Esophagus squamous epithelium (tissue), 5 donors: ENCODE results near the gene LRRC51. TPM values are rescaled to one million over a fixed set of nuclear protein-coding genes. Genes with fewer than 3 reads are reported as not detected.

ENCODE experiments used
- DNase-seq: peaks from one replicate; lab custom pipeline; 2025; lab: John Stamatoyannopoulos, UW
- H3K27ac ChIP-seq, 4 donors: fragments of 200-600 bp; sonication (generic); one replicate each; pipeline ENCODE4 v1.5.1; 2016 to 2019; ENCODE audit warnings: mild to moderate bottlenecking in 1 of 4
- H3K27me3 ChIP-seq, 4 donors: fragments of 200-600 bp; sonication (generic); 1 replicate in 3 of 4; 2 replicates in 1 of 4; pipeline versions ENCODE4 v1.5.1 to v1.6.0; 2017 to 2021; ENCODE audit warnings: antibody characterized with exemption in 1 of 4
- H3K36me3 ChIP-seq, 3 donors: fragments of 200-600 bp; sonication (generic); one replicate each; pipeline ENCODE4 v1.5.1; 2016 to 2019
- H3K4me1 ChIP-seq, 3 donors: fragments of 200-600 bp; sonication (generic); one replicate each; pipeline ENCODE4 v1.5.1; 2017 to 2019
- H3K4me3 ChIP-seq, 4 donors: fragments of 200-600 bp; sonication (generic); 1 replicate in 3 of 4; 2 replicates in 1 of 4; pipeline ENCODE4 v1.5.1; 2016 to 2019; ENCODE audit warnings: mild to moderate bottlenecking in 2 of 4, moderate library complexity in 1 of 4
- H3K9me3 ChIP-seq, 3 donors: fragments of 200-600 bp; sonication (generic); one replicate each; pipeline ENCODE4 v1.5.1; 2016 to 2019
- CTCF ChIP-seq, 6 experiments: fragments of 450-650 bp in 4 of 6; fragments of 200-600 bp in 2 of 6; sonication (generic) in 2 of 6; IDR thresholded peaks; one replicate each; pipeline ENCODE4 v1.5.1; 2016 to 2019; ENCODE audit warnings: antibody characterized with exemption in 6 of 6, mild to moderate bottlenecking in 4 of 6, moderate library complexity in 4 of 6
- POLR2A ChIP-seq, 4 donors: fragments of 450-650 bp; IDR thresholded peaks; one replicate each; pipeline ENCODE4 v1.6.1; 2017; ENCODE audit warnings: antibody characterized with exemption in 4 of 4, mild to moderate bottlenecking in 4 of 4, moderate library complexity in 3 of 4
- WGBS, 2 donors: methylation state at CpG; one replicate each; pipeline ENCODE4 v1.1.5; 2018; 5-methylcytosine and 5-hydroxymethylcytosine counted together
- intact Hi-C: fragments of 100-400 bp; cut with DNase I; formaldehyde crosslinking; loops from one replicate; pipeline ENCODE4 v1.15.0; 2022
- total RNA-seq, 4 donors: library from RNA; depleted of rRNA; stranded (reverse); fragments of >200 nt; gene quantifications; one replicate each; pipeline ENCODE4 v1.1.0, GENCODE V29; 2016
- donor health status: DM: yes; HTN: yes; CAD: no.

LRRC51 gene
- total RNA-seq, 4 donors from 2014 or later: 2.1 to 4.2 (median 3.2) TPM

GRCh38 chr11:72084076-72084475 lies 3.4 kb downstream of the LRRC51 start:
- Histone ChIP-seq H3K27ac (peak overlapping the region in 2 of 4 donors; percentile 94 to 96), H3K4me3 (no peak overlapping the region), H3K9me3 (no peaks in the 10 kb centered on the region), H3K36me3 (peaks cover 0 to 24% (median 0%) of the 10 kb centered on the region in 3 donors), H3K27me3 (no peaks in the 10 kb centered on the region), H3K4me1 (peaks cover 12 to 53% (median 22%) of the 10 kb centered on the region in 3 donors)
- intact Hi-C loops: loop anchor here (5.0 kb wide), 1 partner anchor 47 kb away; no protein-coding TSS in a partner anchor
- TF ChIP-seq CTCF (IDR thresholded peaks at IDR 0.05) (no peak), POLR2A (IDR thresholded peaks at IDR 0.05) (no peak)
- 49 to 53% methylated on average over 4 of the region's 4 CpGs for WGBS, 2 donors
- no peak for DNase-seq

GRCh38 chr11:72084965-72085364 lies 4.3 kb downstream of the LRRC51 start:
- Histone ChIP-seq H3K4me1 (peaks cover 12 to 47% (median 15%) of the 10 kb centered on the region in 3 donors), H3K4me3 (no peak overlapping the region), H3K9me3 (no peaks in the 10 kb centered on the region), H3K36me3 (peaks cover 0 to 33% (median 0%) of the 10 kb centered on the region in 3 donors), H3K27ac (no peak overlapping the region), H3K27me3 (no peaks in the 10 kb centered on the region)
- intact Hi-C loops: loop anchor here (5.0 kb wide), 1 partner anchor 48 kb away; no protein-coding TSS in a partner anchor
- no peak for DNase-seq
- WGBS, 2 donors: 75 to 88% methylated on average over 1 of the region's 1 CpG
- no peak for TF ChIP-seq CTCF (IDR thresholded peaks at IDR 0.05)
- TF ChIP-seq POLR2A (IDR thresholded peaks at IDR 0.05): no peak

GRCh38 chr11:72085621-72086351 lies 5.1 kb downstream of the LRRC51 start:
- DNase-seq: no peak
- H3K36me3 ChIP-seq: peaks cover 0 to 34% (median 0%) of the 10 kb centered on the region in 3 donors
- intact Hi-C loops: no loop called here
- no peak overlapping the region for H3K4me3 ChIP-seq
- no peaks in the 10 kb centered on the region for H3K9me3 ChIP-seq
- no peak for TF ChIP-seq CTCF (IDR thresholded peaks at IDR 0.05)
- TF ChIP-seq POLR2A (IDR thresholded peaks at IDR 0.05): no peak
- H3K4me1 ChIP-seq: peaks cover 12 to 49% (median 15%) of the 10 kb centered on the region in 3 donors
- 84 to 85% methylated on average over 3 of the region's 3 CpGs for WGBS, 2 donors
- H3K27ac ChIP-seq: no peak overlapping the region
- no peaks in the 10 kb centered on the region for H3K27me3 ChIP-seq

GRCh38 chr11:72088076-72088808 lies 7.6 kb downstream of the LRRC51 start:
- no peak overlapping the region for H3K4me3 ChIP-seq
- peaks cover 0 to 41% (median 0%) of the 10 kb centered on the region in 3 donors for H3K36me3 ChIP-seq
- H3K27ac ChIP-seq: peak overlapping the region in 2 of 4 donors; percentile 55
- TF ChIP-seq CTCF (IDR thresholded peaks at IDR 0.05) (no peak), POLR2A (IDR thresholded peaks at IDR 0.05) (no peak)
- peaks cover 0 to 38% (median 12%) of the 10 kb centered on the region in 3 donors for H3K4me1 ChIP-seq
- H3K9me3 ChIP-seq: no peaks in the 10 kb centered on the region
- no peaks in the 10 kb centered on the region for H3K27me3 ChIP-seq
- WGBS, 2 donors: 75 to 76% methylated on average over 4 of the region's 4 CpGs
- DNase-seq: no peak
- intact Hi-C loops: no loop called here
